NCI-H2081 treated with DMSO at 0.1 percent for 48 hours (cell line): ENCODE measurements around the gene KCNB1.

Experiments used
- DNase-seq: peaks from one replicate; lab custom pipeline; 2025; lab: John Stamatoyannopoulos, UW

KCNB1 gene

DNA sequence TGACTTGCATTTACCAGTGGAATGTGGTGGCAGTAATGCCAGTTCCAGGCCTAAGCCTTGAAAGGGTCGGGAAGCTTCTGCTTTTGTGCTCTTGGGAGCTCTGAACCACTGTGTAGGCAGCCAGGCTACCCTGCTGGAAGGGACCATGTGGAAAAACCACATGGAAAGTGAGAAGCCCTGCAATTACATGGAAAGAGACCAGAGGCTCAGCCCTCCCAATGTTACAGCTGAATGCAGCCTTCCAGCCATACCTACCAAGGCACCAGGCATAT is 14.9 kb upstream of the KCNB1 start:
- no peak for DNase-seq

DNA sequence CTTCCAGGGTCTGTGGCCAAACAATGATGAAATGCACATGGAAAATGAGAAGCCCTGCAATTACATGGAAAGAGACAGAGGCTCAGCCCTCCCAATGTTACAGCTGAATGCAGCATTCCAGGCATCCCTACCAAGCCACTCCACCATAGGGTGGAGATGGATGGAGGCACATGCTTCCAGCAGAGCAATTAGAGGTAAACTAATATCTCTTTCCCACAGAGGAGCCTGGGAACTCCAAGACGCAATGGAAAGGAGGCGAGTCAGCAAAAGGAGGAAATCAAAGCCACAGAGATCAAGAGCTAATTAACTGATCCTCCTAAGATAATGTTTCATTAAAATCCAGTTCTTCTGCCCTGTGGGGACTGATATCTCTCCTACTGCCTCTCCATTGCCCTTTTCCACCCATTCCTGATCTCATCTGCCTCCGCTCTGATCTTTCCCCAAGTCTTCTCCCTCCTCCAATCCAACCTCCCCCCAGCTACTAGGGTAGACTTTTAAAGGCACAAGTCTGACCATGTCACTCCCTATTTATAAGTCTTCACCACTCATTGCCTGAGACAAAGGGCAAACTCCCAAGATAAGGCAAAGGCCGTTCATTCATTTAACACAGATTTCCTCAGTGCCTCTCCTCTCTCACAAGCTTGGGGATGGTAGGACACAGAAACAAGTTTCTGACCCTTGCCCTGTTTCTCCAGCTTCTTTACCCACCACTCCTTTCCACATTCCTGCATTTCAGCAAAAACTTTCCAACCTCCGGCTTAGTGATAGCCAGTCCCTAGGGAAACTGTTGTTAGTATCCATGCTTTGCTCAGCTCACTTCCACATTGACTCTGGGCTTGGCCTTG is 14.3 kb upstream of the KCNB1 start:
- no peak for DNase-seq

GRCh38 chr20:49496043-49496442 is 13.6 kb upstream of the KCNB1 start:
- no peak for DNase-seq

- DNase-seq, result no peak
Measured at GRCh38 chr20:49490689-49491088, 8.2 kb upstream of the KCNB1 start.

DNA sequence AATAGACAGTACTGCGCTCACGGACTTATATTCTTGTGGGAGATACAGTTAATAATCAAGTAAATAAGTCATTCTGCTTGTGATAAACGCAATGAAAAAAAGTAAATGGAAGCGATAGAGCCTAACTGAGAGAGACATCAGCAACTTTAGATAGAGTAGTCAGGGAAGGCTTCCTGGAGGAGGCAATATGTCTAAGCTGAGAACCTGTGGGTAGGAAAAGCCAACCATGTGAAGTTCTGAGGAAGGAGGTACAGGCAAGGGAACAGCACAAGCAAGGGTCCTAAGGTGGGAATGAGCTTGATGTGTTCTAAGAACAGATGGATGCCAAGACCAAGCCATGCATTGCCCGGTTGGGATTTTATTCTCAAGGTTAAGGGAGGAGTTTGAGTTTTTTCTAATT is 7.2 kb upstream of the KCNB1 start:
- DNase-seq, result no peak

- no peak for DNase-seq
Measured at GRCh38 chr20:49486064-49486463, 3.6 kb upstream of the KCNB1 start.

GRCh38 chr20:49485563-49485962 is 3.1 kb upstream of the KCNB1 start:
- no peak for DNase-seq

DNA sequence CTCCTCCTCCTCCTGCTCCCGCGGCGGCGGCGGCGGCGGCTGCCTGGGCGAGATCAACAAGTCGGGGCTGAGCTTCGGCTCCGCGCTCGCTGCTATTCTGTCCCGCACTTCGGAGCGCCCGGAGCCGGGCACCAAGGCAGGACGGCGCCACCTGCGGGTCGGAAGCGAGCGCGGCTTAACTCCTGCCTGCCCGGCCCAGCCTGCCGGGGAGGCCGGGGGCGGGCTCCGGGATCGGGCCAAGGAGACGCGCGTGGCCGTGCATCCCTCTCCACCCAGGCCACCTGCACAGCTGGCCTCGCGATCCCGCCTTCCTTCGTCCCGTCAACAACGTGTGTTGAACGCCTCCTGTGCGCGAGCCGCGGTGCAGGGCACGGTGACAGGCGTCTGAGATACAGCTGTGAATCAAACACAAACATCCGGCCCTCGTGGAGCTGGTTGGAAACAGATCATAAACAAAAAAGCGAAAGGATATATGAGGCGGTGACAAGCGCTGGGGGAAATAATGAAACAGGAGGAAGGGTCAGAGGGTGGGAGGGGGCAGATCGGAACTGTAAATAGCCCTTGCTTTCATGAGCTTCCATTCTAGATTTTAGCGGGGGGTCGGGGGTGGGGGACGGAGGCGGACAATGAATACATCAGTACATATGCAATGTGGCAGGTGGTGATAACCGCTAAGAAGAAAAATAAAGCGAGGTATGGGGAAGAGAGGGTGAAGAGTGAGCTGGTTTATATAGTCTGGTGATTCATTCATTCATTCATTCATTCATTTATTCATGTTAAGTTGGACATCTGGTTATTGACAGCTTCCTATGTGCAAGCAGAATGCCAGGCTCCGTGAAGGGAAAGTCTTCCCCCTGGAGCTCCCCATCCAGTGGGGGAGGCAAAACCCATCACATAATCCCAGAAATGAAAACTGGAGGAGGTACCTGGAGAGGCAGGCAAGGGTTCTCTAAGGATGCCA is 2.0 kb upstream of the KCNB1 start:
- DNase-seq, result no peak

GRCh38 chr20:49483696-49484123 is 1.2 kb upstream of the KCNB1 start:
- no peak for DNase-seq

GRCh38 chr20:49483018-49483695 is 689 bp upstream of the KCNB1 start:
- no peak for DNase-seq

- DNase-seq, result no peak
Measured at GRCh38 chr20:49482173-49482572, 295 bp downstream of the KCNB1 start.

- no peak for DNase-seq
Measured at GRCh38 chr20:49481116-49481515, 1.4 kb downstream of the KCNB1 start.

DNA sequence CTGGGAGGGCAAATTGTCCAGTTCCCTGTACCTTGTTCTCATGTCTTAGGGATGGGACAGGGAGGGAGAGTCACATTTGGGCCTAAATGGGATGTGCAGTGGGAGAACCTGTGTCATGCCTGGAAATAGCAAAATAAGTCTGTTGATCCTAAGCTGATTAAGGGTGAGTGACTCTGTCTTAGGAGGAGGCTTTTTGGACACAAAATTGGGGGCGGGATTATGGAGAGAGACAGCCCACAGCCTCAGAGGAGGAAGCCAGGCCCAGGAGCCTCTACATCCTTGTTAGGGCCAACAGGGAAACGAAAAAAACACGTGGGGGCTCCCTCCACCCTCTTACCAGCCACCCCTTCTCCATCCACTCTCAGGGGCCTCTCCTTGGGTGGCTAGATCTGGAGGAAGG is 2.2 kb downstream of the KCNB1 start:
- DNase-seq, result no peak

DNA sequence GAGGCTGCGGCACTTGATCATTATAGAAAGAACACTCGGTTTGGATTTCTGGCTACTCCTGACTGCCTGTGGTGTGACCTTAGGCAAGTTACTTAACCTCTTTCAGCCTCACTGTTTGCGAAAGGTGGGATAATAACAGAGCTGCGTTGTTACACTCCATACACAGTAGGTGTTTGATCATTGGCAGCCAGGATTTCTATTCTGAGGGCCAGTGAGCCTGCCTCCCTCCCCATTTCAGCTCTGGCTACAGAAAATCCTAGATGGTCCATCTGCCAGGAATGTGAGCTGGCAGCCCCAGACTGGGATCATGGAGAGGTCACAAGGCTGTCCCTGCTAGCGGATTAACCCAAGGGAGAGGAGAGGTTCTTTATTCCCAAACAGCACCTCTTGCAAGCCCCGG is 2.7 kb downstream of the KCNB1 start:
- no peak for DNase-seq

DNA sequence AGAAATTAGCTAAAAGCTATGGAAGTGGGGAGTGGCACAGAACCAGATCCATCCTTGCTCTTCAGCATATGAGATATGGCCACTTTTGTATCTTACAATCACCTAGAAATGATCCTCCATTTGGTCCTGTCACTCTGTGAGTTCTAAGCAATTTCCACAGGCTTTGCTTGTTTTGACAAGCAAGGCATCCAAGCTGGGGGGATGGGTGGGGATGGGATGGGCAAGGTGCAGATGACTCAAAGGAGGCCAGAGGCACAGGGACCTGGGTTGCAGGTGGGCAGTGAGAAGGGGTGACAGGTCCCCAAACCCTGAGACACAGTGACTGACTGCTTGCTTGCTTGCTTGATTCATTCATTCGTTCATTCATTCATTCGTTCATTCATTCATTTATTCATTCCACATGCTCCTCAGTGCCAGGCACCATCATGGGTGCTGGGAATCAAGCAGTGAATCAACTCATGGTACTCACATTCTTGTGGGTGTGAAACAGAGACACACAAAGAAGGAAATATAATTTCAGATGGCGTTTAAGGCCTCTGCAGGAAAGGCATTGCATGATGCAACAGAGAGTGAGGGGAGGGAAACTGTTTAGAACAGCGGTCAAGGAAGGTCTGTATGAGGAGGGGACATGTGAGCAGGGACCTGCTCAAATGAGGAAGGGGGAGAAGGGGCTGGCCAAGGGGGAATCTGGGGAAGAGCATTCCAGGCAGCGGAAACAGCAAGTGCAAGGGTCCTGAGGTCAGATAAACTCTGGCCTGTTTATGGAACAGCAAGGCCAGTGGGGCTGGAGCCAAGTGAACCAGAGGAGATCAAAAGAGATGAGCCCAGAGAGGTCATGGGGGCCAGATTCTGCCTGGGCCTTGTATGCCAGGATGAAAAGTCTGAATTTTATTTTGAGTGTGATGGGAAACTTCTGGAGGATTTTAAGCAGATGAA is 3.4 kb downstream of the KCNB1 start:
- no peak for DNase-seq

GRCh38 chr20:49478266-49478665 is 4.2 kb downstream of the KCNB1 start:
- no peak for DNase-seq

DNA sequence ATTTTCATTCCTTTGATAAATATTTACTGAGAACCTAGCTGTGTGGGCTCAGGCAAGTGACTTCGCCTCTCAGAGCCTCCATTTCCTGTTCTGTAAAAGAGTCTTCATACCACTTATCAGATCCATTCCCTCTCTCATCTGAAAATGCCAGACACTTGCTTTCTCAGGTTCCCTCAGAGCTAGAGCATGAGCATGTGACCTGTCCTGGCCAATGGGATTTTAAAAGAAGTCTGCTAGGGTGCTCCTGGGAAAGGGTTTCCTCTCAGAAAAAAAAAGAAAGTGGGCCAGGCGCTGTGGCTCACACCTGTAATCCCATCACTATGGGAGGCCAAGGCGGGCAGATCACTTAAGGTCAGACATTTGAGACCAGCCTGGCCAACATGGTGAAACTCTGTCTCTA is 5.3 kb downstream of the KCNB1 start:
- DNase-seq, result no peak

GRCh38 chr20:49476016-49476355 is 6.5 kb downstream of the KCNB1 start:
- no peak for DNase-seq

DNA sequence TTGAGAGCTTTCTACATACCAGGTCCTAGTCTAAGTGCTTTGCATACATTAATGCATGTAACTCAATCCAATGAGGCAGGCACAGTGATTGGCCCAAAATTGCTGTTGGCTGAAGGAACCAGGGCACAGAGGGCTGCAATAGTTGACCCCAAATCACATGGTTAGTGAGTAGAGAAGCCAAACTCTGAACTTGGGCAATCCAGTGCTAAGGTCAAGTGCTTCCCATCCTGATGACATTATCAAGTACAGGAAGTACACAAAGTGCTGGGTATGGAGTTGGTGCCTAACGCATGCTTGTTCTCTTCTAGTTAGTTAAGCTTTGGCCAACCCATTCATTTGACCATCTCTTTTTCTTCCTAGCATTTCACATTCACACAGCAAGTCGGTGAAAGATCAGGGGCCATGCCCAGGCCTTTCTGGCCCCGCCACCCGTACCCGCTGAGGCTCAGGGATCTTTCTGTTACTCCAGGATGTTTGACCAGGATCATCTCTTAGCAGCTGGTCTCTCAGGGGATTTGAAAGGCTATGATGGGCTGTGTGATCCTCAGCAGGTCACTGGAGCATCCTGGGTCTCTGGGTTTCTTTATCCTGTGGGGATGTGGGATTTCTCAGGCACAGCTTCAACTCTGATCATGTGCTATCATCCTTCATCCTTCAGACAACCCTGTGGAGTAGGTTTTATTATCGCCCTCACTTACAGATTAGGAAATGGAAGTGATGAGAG is 7.0 kb downstream of the KCNB1 start:
- DNase-seq, result no peak

DNA sequence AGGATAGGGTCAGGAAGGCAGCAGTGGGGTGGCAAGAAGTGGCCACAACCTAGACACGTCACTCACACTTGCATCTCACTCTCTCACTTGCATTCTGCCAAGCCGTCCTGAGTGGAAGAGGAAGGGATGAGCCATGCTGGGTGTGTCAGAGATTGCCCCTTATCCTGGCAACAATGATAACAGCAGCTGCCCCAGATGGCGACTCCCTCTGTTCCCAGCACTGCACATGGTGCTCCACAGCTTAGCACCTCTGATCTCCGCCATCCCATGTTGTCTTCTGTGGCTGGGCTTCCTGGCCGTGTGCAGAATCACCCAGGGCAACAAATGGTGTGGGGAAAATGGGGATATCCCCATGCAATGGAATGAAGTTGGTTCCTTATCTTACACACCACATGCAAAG is 11.1 kb downstream of the KCNB1 start:
- no peak for DNase-seq

DNA sequence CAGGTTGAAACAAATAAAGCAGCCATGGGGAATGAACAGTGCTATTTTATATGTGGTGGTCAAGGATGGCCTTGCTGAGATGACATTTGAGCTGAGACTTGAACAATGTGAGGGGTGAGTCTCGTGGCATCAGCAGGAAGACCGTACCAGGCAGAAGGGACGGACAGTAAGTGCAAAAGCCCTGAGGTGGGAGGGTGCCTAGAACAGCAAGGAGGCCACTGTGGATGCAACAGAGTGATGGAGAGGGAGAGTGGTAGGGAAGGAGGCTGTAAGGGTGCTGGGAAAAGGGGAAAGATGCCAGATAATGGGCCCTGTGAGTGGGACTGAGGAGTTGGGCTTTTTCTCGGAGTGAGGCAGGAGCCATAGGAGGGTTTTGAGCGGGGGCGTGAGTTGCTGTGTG is 11.5 kb downstream of the KCNB1 start:
- DNase-seq, result no peak
